HUES64 (cell line): ENCODE data around the gene PAK4.

Experiments used
- H3K27ac ChIP-seq: 2 replicates; pipeline ENCODE4 v1.7.0; 2013; ENCODE audit warnings: low read depth, low read length, inconsistent platforms
- H3K27me3 ChIP-seq: 2 replicates; pipeline ENCODE4 v1.6.1; 2013; ENCODE audit warnings: mild to moderate bottlenecking, low read length; ENCODE audit not compliant: insufficient read depth
- H3K36me3 ChIP-seq: 2 replicates; pipeline ENCODE4 v1.6.1; 2013; ENCODE audit warnings: mild to moderate bottlenecking, low read length; ENCODE audit not compliant: insufficient read depth
- H3K4me1 ChIP-seq: 2 replicates; pipeline ENCODE4 v1.6.1; 2013; ENCODE audit warnings: mild to moderate bottlenecking, low read length, moderate library complexity; ENCODE audit not compliant: insufficient read depth
- H3K4me3 ChIP-seq: 2 replicates; pipeline ENCODE4 v1.5.1; 2013; ENCODE audit warnings: mild to moderate bottlenecking, low read length, moderate library complexity
- H3K9ac ChIP-seq: 2 replicates; pipeline ENCODE4 v1.6.1; 2013; ENCODE audit warnings: mild to moderate bottlenecking, low read depth, low read length
- H3K9me3 ChIP-seq: 2 replicates; pipeline ENCODE4 v1.6.1; 2013; ENCODE audit warnings: low read depth, low read length; ENCODE audit not compliant: insufficient read depth
- WGBS: fragments of 150-250, 120-280 bp; methylation state at CpG from one replicate; pipeline ENCODE4 v1.1.7; 2013; ENCODE audit warnings: missing lambda C conversion rate; 5-methylcytosine and 5-hydroxymethylcytosine counted together

The PAK4 gene

DNA sequence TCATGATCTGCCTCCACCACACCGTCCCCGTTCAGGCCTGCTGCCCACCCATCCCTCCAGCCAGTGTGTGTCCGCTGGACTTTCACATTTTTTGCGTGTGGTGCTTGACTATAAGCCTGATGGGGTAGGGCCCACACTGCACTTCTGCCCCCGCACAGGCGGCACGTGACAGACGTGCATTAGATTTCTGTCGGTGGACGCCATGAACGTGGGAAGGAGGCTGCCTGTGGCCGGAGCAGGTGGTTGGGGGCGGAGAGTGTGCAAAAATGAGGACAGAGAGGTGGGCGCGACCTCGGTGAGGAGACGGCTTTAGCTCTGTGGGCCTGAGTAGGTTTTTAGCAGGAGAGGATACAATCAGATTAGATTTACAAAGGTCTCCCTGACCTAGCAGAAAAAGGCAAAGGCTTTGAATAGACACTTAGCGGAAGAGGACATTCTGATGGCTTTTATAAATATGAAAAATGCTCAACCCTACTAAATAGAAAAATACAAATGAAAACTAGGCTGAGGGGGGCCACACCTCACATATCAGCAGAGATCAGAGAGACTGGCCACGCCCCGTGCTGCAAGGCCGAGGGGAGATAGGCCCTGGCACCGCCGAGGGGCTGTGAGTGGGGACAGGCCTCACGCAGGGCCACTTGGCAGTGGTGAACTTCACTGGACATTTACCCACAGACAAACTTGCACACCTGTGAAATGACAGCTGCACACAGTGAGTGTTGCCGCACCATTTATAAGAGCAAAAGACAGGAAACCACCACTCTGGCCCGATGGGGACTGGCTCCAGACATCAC, 25.4 kb downstream of the PAK4 start:
- Histone ChIP-seq H3K9ac (no peak overlapping the region), H3K27me3 (no peaks in the 10 kb centered on the region), H3K36me3 (peaks cover 7% of the 10 kb centered on the region; the same call in 1 of the 2 replicates), H3K4me1 (peaks cover 27% of the 10 kb centered on the region), H3K9me3 (0 out of 2 replicates have a peak, but pooled peaks cover 2% of the 10 kb centered on the region), H3K4me3 (no peak overlapping the region), H3K27ac (no peak overlapping the region)
- WGBS = 91% methylated on average over 25 of the region's 26 CpGs

- Histone ChIP-seq H3K4me1 (peaks cover 22% of the 10 kb centered on the region), H3K27me3 (no peaks in the 10 kb centered on the region), H3K27ac (no peak overlapping the region), H3K9ac (no peak overlapping the region), H3K4me3 (no peak overlapping the region), H3K9me3 (0 out of 2 replicates have a peak, but pooled peaks cover 2% of the 10 kb centered on the region), H3K36me3 (peaks cover 7% of the 10 kb centered on the region; the same call in 1 of the 2 replicates)
- WGBS = 93% methylated on average over 10 of the region's 10 CpGs
Observed at GRCh38 chr19:39152066-39152465, 26.5 kb downstream of the PAK4 start.

GRCh38 chr19:39154100-39154628, 28.6 kb downstream of the PAK4 start:
- no peak overlapping the region for H3K27ac ChIP-seq

DNA sequence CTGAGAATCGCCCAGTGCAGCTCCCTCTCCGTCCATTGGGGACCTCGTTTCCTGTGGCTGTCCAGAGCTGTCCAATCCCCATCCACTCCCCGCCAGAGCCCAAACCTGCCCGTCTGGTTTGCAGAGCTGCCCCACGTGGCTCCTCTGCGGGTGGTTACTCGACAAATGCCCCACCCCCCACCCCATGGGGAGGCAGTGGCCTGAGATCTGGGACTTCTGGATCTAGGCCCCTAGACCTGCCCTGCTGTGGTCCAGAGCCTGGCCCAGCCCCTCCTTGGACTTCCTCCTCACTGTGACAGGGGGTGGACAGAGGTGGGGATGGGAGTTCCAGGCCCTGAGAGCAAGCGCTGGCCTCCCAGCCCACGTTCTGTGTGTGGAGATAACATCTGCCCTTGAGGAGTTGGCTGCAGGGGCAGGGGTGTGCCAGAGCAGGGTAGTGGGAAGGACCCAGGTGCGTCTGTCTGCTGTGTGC, 29.1 kb downstream of the PAK4 start:
- Histone ChIP-seq H3K9me3 (no peaks in the 10 kb centered on the region), H3K9ac (no peak overlapping the region), H3K27me3 (no peaks in the 10 kb centered on the region), H3K4me1 (peaks cover 21% of the 10 kb centered on the region), H3K36me3 (no peaks in the 10 kb centered on the region), H3K27ac (0 out of 2 replicates have a peak overlapping the region, but pooled peaks have one; percentile 0), H3K4me3 (no peak overlapping the region)
- WGBS = 70% methylated on average over 11 of the region's 11 CpGs

More at GRCh38 chr19:39154100-39154628, 28.6 kb downstream of the PAK4 start:
- Histone ChIP-seq H3K4me3 (no peak overlapping the region), H3K9ac (no peak overlapping the region), H3K36me3 (0 out of 2 replicates have a peak, but pooled peaks cover 2% of the 10 kb centered on the region), H3K4me1 (peaks cover 21% of the 10 kb centered on the region), H3K9me3 (no peaks in the 10 kb centered on the region), H3K27me3 (no peaks in the 10 kb centered on the region)
- WGBS = 89% methylated on average over 13 of the region's 13 CpGs

DNA sequence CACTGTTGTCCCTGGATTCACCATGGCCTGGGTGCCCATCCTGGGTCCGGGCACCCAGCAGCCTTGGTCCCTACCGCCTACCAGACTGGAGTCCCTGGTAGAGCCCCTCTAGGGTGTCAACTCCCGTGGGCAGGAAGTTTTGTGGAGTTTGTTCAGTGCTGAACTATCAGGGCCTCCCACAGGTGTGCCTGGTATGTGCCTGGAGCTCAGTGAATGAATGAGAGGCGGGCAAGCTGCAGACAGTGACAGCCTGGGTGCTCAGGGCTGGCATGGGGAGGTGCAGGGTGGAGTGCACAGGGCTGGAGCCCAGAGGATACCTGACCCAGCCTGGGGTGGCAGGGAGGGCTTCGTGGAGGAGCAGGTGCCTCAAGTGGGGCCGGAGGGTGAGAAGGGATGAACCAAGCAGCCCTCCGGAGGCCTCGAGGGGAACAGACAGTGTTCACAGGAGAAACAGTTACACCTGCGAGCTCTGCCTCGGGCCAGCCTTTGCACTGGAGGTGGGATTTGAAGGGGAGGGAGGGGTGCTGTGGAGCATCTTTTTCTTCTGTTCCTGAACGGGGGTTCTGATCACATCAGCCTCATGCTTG, 29.6 kb downstream of the PAK4 start:
- WGBS = 82% methylated on average over 11 of the region's 11 CpGs
- Histone ChIP-seq H3K4me1 (peaks cover 21% of the 10 kb centered on the region), H3K9ac (no peak overlapping the region), H3K4me3 (no peak overlapping the region), H3K27ac (0 out of 2 replicates have a peak overlapping the region, but pooled peaks have one; percentile 0), H3K9me3 (no peaks in the 10 kb centered on the region), H3K36me3 (no peaks in the 10 kb centered on the region), H3K27me3 (no peaks in the 10 kb centered on the region)

DNA sequence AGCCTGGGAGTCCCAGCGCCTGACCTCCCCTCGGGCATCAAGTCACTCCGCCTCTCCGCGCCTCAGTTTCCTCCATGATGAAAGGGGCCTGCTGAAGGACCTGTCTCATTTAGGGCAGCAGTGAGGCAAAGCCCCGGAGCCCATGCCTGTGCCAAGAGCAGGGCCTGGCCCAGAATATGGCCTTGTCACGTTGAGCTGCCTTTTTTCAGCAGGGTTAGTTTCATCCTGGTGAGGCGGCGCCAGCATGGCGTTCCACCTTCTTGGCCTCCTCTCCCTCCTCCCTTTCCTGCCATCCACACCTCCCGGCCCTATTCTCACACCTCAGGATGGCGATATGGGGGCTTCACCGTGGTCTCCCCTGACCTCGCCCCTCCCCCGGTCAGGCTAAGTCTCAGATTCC, 30.2 kb downstream of the PAK4 start:
- no peak overlapping the region for H3K27ac ChIP-seq
- H3K4me3 ChIP-seq = no peak overlapping the region
- 92% methylated on average over 15 of the region's 15 CpGs for WGBS
- H3K4me1 ChIP-seq = peaks cover 21% of the 10 kb centered on the region
- no peaks in the 10 kb centered on the region for H3K36me3 ChIP-seq
- H3K27me3 ChIP-seq = no peaks in the 10 kb centered on the region
- no peak overlapping the region for H3K9ac ChIP-seq
- no peaks in the 10 kb centered on the region for H3K9me3 ChIP-seq

DNA sequence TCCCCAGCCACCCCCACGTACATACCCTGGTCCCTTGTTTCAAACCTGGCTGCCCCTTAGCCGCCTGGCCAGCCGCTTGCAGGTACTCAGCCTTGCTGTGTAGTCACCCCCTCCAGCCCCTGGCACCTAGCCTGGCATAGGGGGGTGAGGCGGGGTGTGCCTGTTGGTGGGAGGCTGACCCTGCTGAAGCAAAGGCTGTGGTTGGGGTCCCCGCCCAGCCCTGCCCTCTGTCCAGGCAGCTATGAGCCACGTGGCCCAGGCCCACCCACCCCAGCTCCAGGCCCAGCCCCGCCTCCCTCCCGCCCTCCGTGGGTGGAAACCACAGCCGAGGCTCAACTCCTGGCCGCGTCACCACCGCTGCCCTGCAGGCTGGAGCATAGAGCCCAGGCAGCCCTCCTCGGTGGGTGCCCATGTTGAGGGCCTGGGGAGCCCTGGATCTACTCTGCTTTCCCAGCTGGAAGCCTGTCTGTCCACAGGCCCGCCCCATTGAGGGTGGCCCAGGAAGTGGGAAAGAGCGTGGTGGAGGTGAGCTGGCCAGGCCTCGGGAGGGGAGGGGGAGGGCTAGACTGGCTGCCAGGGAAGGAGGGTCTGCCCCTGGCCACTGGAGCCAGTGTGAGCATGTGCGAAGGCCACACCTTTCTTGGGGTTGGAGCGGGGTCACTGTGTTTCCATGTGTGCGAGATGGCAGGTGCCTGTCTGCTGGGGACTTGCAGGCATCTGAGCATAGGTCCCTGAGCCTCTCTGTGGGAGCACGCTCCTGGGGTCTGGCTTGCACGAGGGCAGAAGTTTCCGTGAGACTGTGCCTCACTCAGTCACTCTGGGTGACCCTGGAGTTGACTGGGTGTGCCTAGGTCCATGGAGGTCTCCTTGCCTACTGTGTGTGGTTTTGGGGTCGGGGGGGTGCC, 31.0 kb downstream of the PAK4 start:
- Histone ChIP-seq H3K9me3 (no peaks in the 10 kb centered on the region), H3K4me3 (no peak overlapping the region), H3K27ac (no peak overlapping the region), H3K4me1 (peaks cover 21% of the 10 kb centered on the region), H3K36me3 (no peaks in the 10 kb centered on the region), H3K27me3 (no peaks in the 10 kb centered on the region), H3K9ac (no peak overlapping the region)
- 83% methylated on average over 24 of the region's 24 CpGs for WGBS

DNA sequence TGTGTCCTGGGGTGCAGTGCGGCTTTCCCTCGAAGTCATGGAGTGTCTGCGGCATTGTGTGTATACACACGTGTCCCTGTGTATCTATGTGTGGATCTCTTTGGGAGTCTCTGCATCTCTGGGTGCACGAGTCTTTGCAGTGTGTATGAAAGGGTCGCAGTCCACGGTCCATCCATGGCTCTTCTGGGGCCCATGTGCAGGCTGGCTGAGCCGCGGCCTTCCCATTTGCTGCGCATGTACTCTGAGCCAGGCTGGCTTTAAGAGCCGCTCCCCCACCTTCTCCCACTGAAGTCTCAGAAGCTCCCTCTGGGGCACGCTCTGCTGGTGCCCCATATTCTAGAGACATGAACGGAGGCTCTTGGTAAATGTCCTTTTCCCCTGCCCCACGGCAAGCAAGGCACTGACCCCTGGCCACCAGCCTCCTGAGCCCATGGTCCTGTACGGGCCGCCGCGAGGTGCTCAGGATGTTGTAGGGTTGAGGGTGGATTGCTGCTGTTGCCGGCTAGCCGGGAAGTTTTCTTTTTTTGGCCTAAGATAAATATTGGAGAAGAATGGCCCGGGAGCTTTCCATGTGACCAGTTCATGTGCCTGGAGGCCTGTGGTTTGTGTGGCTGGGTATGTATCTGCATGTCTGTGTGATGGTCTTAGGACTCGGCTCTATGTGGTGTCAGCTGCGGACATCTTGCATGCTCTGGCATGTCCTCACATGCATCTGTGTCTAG, 31.9 kb downstream of the PAK4 start:
- Histone ChIP-seq H3K9ac (no peak overlapping the region), H3K27me3 (no peaks in the 10 kb centered on the region), H3K36me3 (no peaks in the 10 kb centered on the region), H3K4me1 (peaks cover 21% of the 10 kb centered on the region), H3K4me3 (no peak overlapping the region), H3K9me3 (no peaks in the 10 kb centered on the region), H3K27ac (no peak overlapping the region)
- WGBS = 95% methylated on average over 23 of the region's 23 CpGs

- 95% methylated on average over 15 of the region's 15 CpGs for WGBS
- Histone ChIP-seq H3K9me3 (no peaks in the 10 kb centered on the region), H3K27me3 (no peaks in the 10 kb centered on the region), H3K27ac (no peak overlapping the region), H3K36me3 (no peaks in the 10 kb centered on the region), H3K4me1 (peaks cover 21% of the 10 kb centered on the region), H3K9ac (no peak overlapping the region), H3K4me3 (no peak overlapping the region)
Observed at GRCh38 chr19:39157997-39158389, 32.4 kb downstream of the PAK4 start.

- WGBS = 94% methylated on average over 12 of the region's 12 CpGs
- Histone ChIP-seq H3K27ac (no peak overlapping the region), H3K4me1 (peaks cover 21% of the 10 kb centered on the region), H3K4me3 (no peak overlapping the region), H3K9me3 (no peaks in the 10 kb centered on the region), H3K9ac (no peak overlapping the region), H3K36me3 (no peaks in the 10 kb centered on the region), H3K27me3 (no peaks in the 10 kb centered on the region)
Observed at GRCh38 chr19:39158646-39159260, 33.2 kb downstream of the PAK4 start.
